ENCODE measurements around the gene MATR3.

The MATR3 gene

DNA sequence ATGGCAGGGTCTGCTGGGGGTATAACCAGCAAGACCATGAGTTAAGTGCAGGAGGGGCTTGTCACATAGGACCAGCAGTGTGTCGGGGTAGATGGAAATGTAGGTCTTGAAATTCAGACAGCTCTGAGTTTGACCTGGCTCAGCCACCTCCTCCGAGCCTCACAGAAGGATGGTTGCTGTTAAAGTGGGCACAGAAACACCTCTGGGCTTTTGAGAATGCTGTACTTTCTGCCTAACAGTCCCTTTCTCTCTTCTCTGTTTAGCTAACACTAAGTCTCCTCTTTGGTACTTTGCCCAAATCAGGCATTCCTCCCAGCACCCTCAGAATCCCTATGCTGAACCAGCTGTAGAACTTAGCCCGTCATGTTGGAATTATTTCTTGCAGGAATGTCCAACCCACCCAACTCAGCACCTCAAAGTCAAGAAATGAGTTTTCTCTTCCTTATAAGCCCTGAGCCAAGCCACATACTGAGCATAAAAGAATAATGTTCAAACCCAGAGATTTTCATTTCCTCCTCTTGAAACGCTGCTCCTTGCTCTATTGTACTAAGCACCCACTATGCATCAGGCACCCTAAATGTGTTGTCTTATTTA, 41.7 kb upstream of the MATR3 start:
- DNase-seq (ENCODE audit: low read depth): no peak
- H3K4me3 ChIP-seq (ENCODE audit: control insufficient read depth, low read depth, low read length): no peak overlapping the region
- TF ChIP-seq, protein P1, sequence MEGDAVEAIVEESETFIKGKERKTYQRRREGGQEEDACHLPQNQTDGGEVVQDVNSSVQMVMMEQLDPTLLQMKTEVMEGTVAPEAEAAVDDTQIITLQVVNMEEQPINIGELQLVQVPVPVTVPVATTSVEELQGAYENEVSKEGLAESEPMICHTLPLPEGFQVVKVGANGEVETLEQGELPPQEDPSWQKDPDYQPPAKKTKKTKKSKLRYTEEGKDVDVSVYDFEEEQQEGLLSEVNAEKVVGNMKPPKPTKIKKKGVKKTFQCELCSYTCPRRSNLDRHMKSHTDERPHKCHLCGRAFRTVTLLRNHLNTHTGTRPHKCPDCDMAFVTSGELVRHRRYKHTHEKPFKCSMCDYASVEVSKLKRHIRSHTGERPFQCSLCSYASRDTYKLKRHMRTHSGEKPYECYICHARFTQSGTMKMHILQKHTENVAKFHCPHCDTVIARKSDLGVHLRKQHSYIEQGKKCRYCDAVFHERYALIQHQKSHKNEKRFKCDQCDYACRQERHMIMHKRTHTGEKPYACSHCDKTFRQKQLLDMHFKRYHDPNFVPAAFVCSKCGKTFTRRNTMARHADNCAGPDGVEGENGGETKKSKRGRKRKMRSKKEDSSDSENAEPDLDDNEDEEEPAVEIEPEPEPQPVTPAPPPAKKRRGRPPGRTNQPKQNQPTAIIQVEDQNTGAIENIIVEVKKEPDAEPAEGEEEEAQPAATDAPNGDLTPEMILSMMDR (conservative IDR thresholded peaks at IDR 0.05; ENCODE audit: control insufficient read depth, insufficient read depth, low read depth, low read length): no peak

DNA sequence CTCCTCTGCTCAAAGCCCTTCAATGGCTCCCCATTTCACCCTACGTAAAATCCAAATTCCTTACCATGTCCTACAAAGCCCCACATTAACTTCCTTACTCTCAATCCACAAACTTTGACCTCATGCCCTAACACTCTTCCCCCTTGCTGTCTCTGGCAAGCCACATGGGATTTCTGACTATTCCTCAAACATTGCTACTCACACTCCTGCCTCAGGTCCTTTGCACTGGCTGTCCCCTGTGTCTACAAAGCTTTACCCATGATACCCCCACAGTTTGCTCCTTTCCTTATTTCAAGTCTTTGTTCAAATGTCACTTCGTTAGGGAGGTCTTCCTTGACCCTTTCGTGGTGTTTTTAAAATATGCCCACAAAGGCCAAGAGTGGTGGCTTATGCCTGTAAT, 40.4 kb upstream of the MATR3 start:
- DNase-seq (ENCODE audit: low read depth): no peak
- TF ChIP-seq, protein P1 (conservative IDR thresholded peaks at IDR 0.05; ENCODE audit: control insufficient read depth, insufficient read depth, low read depth, low read length): no peak
- H3K4me3 ChIP-seq (ENCODE audit: control insufficient read depth, low read depth, low read length): no peak overlapping the region

DNA sequence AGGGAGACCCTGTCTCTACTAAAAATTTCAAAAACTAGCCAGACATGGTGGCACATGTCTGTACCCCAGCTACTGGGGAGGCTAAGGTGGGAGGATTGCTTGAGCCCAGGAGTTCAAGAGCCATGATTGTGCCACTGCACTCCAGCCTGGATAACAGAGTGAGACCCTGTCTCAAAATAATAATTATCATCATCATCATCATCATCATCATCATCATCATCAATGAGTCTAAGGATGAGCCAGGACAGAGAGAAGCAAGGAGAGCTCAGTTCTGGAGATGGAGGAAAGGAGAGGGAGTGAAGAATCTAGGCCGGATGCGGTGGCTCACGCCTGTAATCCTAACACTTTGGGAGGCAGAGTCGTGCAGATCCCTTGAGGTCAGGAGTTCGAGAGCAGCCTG, 36.7 kb upstream of the MATR3 start:
- H3K4me3 ChIP-seq (ENCODE audit: control insufficient read depth, low read depth, low read length): no peak overlapping the region
- DNase-seq (ENCODE audit: low read depth): no peak
- TF ChIP-seq, protein P1 (conservative IDR thresholded peaks at IDR 0.05; ENCODE audit: control insufficient read depth, insufficient read depth, low read depth, low read length): no peak

DNA sequence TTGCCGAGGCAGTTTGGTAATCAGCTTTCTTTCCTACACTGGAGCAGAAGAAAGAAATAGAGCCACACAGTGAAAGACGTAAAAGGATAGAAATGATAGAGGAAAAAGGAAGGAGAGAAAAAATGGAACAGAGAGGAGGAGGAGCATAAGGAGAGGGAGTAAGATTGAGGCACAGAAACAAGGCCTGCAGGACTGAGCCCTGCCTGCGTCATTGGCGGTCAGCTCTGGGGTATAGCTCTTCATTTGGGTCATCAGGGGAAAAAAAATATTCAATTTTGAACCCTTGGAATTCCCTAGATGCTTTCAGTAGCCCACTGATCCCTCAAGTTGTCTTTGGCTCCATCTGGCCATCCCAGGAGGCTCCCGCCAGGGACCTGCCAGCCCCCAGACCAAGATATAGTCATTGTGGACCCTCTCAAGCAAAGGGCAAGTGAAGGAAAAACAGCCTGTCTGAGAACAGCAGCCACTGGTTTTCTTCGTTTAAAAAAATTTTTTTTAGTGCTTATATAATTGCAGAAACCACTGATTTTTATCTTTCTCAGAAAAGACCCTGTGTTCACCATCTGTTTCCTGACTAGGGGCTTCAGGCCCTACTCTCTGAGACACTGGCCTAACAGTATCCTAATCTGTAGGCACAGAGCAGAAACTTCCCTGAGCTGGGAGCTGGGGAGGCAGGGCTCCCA, 31.3 kb upstream of the MATR3 start:
- no peak for DNase-seq (ENCODE audit: low read depth)
- TF ChIP-seq, protein P1 (conservative IDR thresholded peaks at IDR 0.05; ENCODE audit: control insufficient read depth, insufficient read depth, low read depth, low read length): no peak

DNA sequence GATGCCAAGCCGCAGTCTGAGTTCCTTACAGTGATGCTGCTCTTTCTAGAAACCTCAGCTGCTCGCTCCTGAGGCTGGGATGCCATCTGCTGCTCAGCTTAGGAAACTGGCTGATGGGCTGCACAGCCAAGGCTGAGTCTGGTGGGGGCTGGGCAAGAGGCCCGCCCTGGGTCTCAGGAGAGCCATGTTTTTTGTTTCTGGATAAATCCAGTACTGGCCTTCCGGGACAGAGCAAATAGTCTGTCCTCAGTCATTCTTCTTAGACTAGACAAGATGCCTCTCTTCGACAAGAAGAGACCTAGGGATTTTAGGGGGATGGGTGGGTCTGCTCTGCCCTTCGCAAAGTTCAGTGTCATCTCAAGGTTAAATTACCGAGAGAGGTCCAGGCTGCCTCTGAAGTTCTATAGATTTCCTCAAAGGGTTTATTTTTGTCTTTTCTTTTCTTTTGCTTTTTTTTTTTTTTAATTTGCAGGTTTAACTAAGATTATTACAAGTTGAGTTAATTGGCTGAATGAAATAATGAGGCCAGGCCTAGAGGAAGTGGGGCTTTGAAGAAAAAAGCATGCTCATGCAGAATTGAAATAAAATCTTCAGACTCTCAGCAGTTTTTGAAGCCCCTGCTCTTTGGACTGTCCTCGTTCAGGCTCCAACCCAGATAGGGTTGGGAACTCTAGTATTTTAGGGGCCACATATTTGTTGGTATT, 30.6 kb upstream of the MATR3 start:
- TF ChIP-seq, protein P1 (conservative IDR thresholded peaks at IDR 0.05; ENCODE audit: control insufficient read depth, insufficient read depth, low read depth, low read length): peak; percentile 96
- peak; percentile 91 for DNase-seq (ENCODE audit: low read depth)
- H3K4me3 ChIP-seq (ENCODE audit: control insufficient read depth, low read depth, low read length): no peak overlapping the region

More for the DNA sequence above, 31.3 kb upstream of the MATR3 start:
- H3K4me3 ChIP-seq (ENCODE audit: control insufficient read depth, low read depth, low read length): no peak overlapping the region

DNA sequence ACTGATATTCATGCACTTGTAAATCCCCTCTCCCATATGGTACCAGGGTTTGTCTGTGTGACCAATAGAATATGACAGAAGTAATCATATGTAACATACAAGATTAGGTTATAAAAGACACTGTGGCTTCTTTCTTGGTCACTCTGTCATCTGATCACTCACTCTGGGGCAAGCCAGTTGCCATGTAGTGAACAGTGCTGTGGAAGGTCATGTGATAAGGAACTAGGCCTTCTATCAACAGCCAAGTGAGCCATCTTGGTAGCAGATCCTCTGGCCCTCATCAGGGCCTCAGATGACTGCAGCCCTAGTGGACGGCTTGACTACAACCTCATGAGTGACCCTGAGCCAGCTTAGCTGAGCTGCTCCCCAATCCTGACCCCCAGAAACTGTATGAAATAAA, 30.0 kb upstream of the MATR3 start:
- no peak overlapping the region for H3K4me3 ChIP-seq (ENCODE audit: control insufficient read depth, low read depth, low read length)
- TF ChIP-seq, protein P1 (conservative IDR thresholded peaks at IDR 0.05; ENCODE audit: control insufficient read depth, insufficient read depth, low read depth, low read length): no peak
- DNase-seq (ENCODE audit: low read depth): no peak

All from fibroblast of mammary gland (primary cell).